HL-60 (cell line): Measurements from ENCODE around the gene CDKN2D.

ENCODE experiments used
- DNase-seq, 2 experiments: peaks; one replicate each; pipeline ENCODE4 v3.0.0-alpha.2; 2010 to 2020; ENCODE audit warnings: low read depth in 1 of 2, low spot score in 1 of 2
- H3K27ac ChIP-seq: fragments of 250-450 bp; sonication (Bioruptor Pico); replicated peaks from 2 replicates; pipeline ENCODE4 v1.5.1; 2020; ENCODE audit warnings: mild to moderate bottlenecking, moderate library complexity
- H3K27me3 ChIP-seq: fragments of 250-450 bp; sonication (Bioruptor Pico); 2 replicates; pipeline ENCODE4 v1.5.1; 2021; ENCODE audit warnings: mild to moderate bottlenecking, moderate library complexity; ENCODE audit not compliant: insufficient read depth, poor library complexity, severe bottlenecking
- H3K4me3 ChIP-seq: replicated peaks from 2 replicates; pipeline ENCODE4 v1.5.1; 2011; ENCODE audit warnings: mild to moderate bottlenecking, control low read depth, low read length; ENCODE audit not compliant: insufficient read depth
- GABPA ChIP-seq: IDR thresholded peaks from 2 replicates; pipeline ENCODE4 v1.6.1; 2012; ENCODE audit warnings: low read depth
- POLR2AphosphoS5 ChIP-seq: IDR thresholded peaks from 2 replicates; pipeline ENCODE4 v1.6.1; 2012; ENCODE audit warnings: low read depth
- REST ChIP-seq: IDR thresholded peaks from 2 replicates; pipeline ENCODE4 v1.6.1; 2012; ENCODE audit warnings: low read depth; ENCODE audit not compliant: insufficient replicate concordance
- SPI1 ChIP-seq: IDR thresholded peaks from 2 replicates; pipeline ENCODE4 v1.6.1; 2012; ENCODE audit warnings: low read depth, mild to moderate bottlenecking, borderline replicate concordance
- TF ChIP-seq, protein P1 (sequence below): IDR thresholded peaks from one replicate; pipeline ENCODE4 v1.5.1; 2011; ENCODE audit warnings: low read length, control low read depth, inconsistent platforms; ENCODE audit not compliant: insufficient read depth

Gene CDKN2D

GRCh38 chr19:10583036-10583776, 14.4 kb upstream of the CDKN2D start:
- Histone ChIP-seq H3K4me3 (no peak overlapping the region), H3K27ac (no peak overlapping the region), H3K27me3 (peaks cover 5% of the 10 kb centered on the region)
- TF ChIP-seq, protein P1, sequence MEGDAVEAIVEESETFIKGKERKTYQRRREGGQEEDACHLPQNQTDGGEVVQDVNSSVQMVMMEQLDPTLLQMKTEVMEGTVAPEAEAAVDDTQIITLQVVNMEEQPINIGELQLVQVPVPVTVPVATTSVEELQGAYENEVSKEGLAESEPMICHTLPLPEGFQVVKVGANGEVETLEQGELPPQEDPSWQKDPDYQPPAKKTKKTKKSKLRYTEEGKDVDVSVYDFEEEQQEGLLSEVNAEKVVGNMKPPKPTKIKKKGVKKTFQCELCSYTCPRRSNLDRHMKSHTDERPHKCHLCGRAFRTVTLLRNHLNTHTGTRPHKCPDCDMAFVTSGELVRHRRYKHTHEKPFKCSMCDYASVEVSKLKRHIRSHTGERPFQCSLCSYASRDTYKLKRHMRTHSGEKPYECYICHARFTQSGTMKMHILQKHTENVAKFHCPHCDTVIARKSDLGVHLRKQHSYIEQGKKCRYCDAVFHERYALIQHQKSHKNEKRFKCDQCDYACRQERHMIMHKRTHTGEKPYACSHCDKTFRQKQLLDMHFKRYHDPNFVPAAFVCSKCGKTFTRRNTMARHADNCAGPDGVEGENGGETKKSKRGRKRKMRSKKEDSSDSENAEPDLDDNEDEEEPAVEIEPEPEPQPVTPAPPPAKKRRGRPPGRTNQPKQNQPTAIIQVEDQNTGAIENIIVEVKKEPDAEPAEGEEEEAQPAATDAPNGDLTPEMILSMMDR: no peak
- no peak for TF ChIP-seq REST
- TF ChIP-seq GABPA: no peak
- TF ChIP-seq POLR2AphosphoS5: no peak
- no peak for TF ChIP-seq SPI1
- no peak for DNase-seq

DNA sequence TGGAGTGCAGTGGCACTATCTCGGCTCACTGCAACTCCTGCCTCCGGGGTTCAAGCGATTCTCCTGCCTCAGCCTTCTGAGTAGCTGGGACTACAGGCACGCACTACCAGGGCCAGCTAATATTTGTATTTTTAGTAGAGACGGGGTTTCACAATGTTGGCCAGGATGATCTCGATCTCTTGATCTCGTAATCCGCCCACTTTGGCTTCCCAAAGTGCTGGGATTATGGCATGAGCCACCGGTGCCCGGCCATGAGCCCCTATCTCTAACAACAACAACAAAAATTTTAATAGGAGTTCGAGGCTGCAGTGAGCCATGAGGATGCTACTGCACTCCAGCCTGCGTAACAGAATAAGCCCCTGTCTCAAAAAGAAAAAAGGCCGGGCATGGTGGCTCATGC, 13.3 kb upstream of the CDKN2D start:
- H3K4me3 ChIP-seq: no peak overlapping the region
- H3K27ac ChIP-seq: no peak overlapping the region
- H3K27me3 ChIP-seq: no peaks in the 10 kb centered on the region
- no peak for DNase-seq
- TF ChIP-seq, protein P1: no peak
- no peak for TF ChIP-seq POLR2AphosphoS5
- no peak for TF ChIP-seq REST
- no peak for TF ChIP-seq GABPA
- TF ChIP-seq SPI1: no peak

GRCh38 chr19:10580979-10581631, 12.3 kb upstream of the CDKN2D start:
- H3K27ac ChIP-seq: no peak overlapping the region
- no peaks in the 10 kb centered on the region for H3K27me3 ChIP-seq
- peak in 1 of 2 experiments; percentile 90 for DNase-seq
- H3K4me3 ChIP-seq: no peak overlapping the region
- TF ChIP-seq GABPA (no peak), SPI1 (no peak), REST (no peak), POLR2AphosphoS5 (no peak)
- TF ChIP-seq, protein P1: peak; percentile 99
